Bronchial epithelial cell (primary cell): ENCODE measurements around the gene NDRG4. TPM values are rescaled to one million over a fixed set of nuclear protein-coding genes. Genes with fewer than 3 reads are reported as not detected.

Experiments used
- DNase-seq: peaks from one replicate; pipeline ENCODE4 v3.0.0-alpha.2; 2010; ENCODE audit warnings: low read depth
- FAIRE-seq: peaks from 2 replicates; lab custom pipeline; 2011; peaks lifted over from hg19 to GRCh38; lab: Jason Lieb, UNC
- H3K27me3 ChIP-seq: 2 replicates; pipeline ENCODE4 v1.5.1; 2011; ENCODE audit warnings: low read length; ENCODE audit not compliant: control insufficient read depth, insufficient read depth
- H3K36me3 ChIP-seq: 2 replicates; pipeline ENCODE4 v1.5.1; 2011; ENCODE audit warnings: low read length; ENCODE audit not compliant: control insufficient read depth, insufficient read depth
- H3K4me3 ChIP-seq: 2 replicates; pipeline ENCODE4 v1.5.1; 2011; ENCODE audit warnings: mild to moderate bottlenecking, low read depth, low read length, control low read depth
- CTCF ChIP-seq: IDR thresholded peaks from 2 replicates; pipeline ENCODE4 v1.5.1; 2011; ENCODE audit warnings: mild to moderate bottlenecking, moderate library complexity, low read length, control low read depth, inconsistent platforms; ENCODE audit not compliant: insufficient read depth, severe bottlenecking
- total RNA-seq: library from RNA; depleted of rRNA; stranded (reverse); fragments of >200 nt; gene quantifications from 2 replicates; pipeline ENCODE4 v1.2.1, GENCODE V29; 2014

The NDRG4 gene
- total RNA-seq, 1 donor from 2014 or later = 2.6 TPM

DNA sequence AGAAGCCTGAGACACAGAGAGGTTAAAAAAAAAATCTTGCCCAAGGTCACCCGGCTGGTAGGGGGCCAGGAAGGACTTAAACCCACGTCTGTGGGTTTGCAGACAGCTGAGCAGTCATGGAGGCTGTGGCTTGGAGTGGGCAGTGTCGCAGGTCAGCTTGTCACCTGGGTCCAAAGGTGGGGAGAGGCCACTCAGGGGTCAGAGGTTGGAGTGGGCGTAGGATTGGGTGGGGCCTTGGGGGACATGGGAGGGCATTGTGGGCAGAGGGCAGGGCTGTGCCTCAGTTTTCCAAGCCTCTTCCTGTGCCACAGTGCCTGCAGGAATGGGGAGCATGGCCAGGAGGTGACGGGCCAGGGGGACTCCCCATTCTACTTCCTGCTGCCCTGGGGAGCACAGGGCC is 2.0 kb upstream of the NDRG4 start:
- TF ChIP-seq CTCF = no peak
- Histone ChIP-seq H3K27me3 (peaks cover 2% of the 10 kb centered on the region), H3K4me3 (no peak overlapping the region), H3K36me3 (no peaks in the 10 kb centered on the region)
- DNase-seq (no peak), FAIRE-seq (no peak)

DNA sequence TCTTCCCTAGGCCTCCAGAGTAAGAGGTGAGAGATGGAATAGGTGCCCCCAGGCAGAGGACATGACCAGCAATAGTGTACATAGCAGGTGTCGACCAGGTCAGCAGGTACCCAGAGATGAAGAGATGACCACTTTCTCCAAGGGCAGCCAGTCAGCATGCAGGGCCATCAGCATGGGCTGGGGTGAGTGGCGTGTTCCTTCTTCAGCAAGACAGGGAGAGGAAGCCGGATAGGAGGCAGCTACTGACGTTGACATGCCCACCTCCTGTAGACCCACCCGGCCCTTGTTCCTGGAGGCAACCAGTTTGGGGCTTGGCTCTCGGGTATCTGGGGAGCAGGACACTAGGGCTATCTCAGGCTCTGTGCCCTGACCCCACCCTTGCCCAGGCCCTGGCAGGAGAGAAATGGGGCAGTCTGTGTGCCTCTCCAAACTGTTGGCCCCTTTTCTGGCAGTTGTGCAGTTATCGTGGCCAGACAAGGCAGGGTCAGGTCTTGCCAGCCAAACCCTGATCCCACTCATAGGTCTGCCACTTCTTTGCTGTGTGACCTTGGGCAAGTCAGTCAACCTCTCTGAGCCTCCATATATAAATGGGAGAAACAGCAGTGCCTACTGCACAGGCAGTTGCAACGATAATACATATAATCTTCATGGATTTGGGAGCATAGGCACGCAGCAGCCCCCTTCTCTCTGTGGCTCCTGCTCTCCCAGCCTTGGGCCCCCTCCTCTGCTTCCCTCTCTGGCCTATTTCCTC is 1.4 kb upstream of the NDRG4 start:
- H3K27me3 ChIP-seq = peaks cover 2% of the 10 kb centered on the region
- H3K36me3 ChIP-seq = no peaks in the 10 kb centered on the region
- DNase-seq = no peak
- H3K4me3 ChIP-seq = no peak overlapping the region
- TF ChIP-seq CTCF = no peak
- peak; percentile 52 for FAIRE-seq

DNA sequence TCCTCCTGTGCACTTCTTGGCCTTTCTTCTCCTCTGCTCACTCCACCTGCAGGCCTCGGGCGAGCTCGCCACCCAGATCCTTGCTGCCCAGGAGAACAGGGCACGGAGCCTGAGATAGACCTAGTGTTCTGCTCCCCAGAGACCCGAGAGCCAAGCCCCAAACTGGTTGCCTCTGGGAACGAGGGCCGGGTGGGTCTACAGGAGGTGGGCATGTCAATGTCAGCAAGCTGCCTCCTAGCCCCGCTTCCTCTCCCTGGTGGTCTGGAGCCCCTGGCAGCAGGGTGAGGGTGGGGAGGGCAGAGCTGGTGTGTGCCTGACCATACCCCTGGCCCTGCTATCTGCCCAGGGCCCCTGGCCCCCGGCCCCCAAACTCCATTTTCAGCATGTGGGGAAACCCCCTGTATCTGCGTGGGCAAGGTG is 841 bp upstream of the NDRG4 start:
- FAIRE-seq = no peak

GRCh38 chr16:58500430-58501241 is 693 bp downstream of the NDRG4 start:
- FAIRE-seq (no peak), DNase-seq (no peak)
- Histone ChIP-seq H3K27me3 (peaks cover 2% of the 10 kb centered on the region), H3K36me3 (no peaks in the 10 kb centered on the region), H3K4me3 (peak overlapping the region; percentile 23)
- TF ChIP-seq CTCF = no peak

More for the DNA sequence above, 841 bp upstream of the NDRG4 start:
- no peak for TF ChIP-seq CTCF
- no peak for DNase-seq
- Histone ChIP-seq H3K36me3 (no peaks in the 10 kb centered on the region), H3K27me3 (peaks cover 2% of the 10 kb centered on the region), H3K4me3 (no peak overlapping the region)

GRCh38 chr16:58501242-58502131 is 1.5 kb downstream of the NDRG4 start:
- Histone ChIP-seq H3K36me3 (no peaks in the 10 kb centered on the region), H3K27me3 (peaks cover 2% of the 10 kb centered on the region), H3K4me3 (peak overlapping the region; percentile 23)
- no peak for TF ChIP-seq CTCF
- FAIRE-seq (no peak), DNase-seq (no peak)
